HG03103 (cell line): ENCODE results near the gene APOBEC3A.
A peak's percentile ranks its signal among the peaks of the same experiment; 100 is the strongest.

ENCODE experiments used
- ATAC-seq: cut with Tn5 transposase; IDR thresholded peaks from one replicate; pipeline ENCODE4 v1.9.1; 2021; ENCODE audit warnings: low read depth; ENCODE audit not compliant: unreplicated experiment

The APOBEC3A gene

GRCh38 chr22:38957046-38957770 is at the start of gene APOBEC3A:
Gene APOBEC3A, plus strand, starts transcription at chr22:38957609. Its CDS starts 83 bp downstream, at chr22:38957692.
- no peak for ATAC-seq

GRCh38 chr22:38907767-38908166 is 49.6 kb upstream of the APOBEC3A start:
- ATAC-seq: no peak

GRCh38 chr22:38911434-38911833 is 46.0 kb upstream of the APOBEC3A start:
- ATAC-seq: no peak

- no peak for ATAC-seq
These were observed 37.7 kb upstream of the APOBEC3A start for GRCh38 chr22:38919631-38920190.

- no peak for ATAC-seq
These were observed 36.3 kb upstream of the APOBEC3A start for GRCh38 chr22:38921120-38921519.

GRCh38 chr22:38921806-38922205 is 35.6 kb upstream of the APOBEC3A start:
- ATAC-seq: no peak

GRCh38 chr22:38923463-38924346 is 33.7 kb upstream of the APOBEC3A start:
- ATAC-seq: no peak

- no peak for ATAC-seq
These were observed 33.0 kb upstream of the APOBEC3A start for GRCh38 chr22:38924347-38924952.

GRCh38 chr22:38925571-38926041 is 31.8 kb upstream of the APOBEC3A start:
- no peak for ATAC-seq

GRCh38 chr22:38927033-38927781 is 30.2 kb upstream of the APOBEC3A start:
- ATAC-seq: no peak

GRCh38 chr22:38930512-38930911 is 26.9 kb upstream of the APOBEC3A start:
- ATAC-seq: no peak

GRCh38 chr22:38935023-38935422 is 22.4 kb upstream of the APOBEC3A start:
- ATAC-seq: no peak

GRCh38 chr22:38935616-38936015 is 21.8 kb upstream of the APOBEC3A start:
- no peak for ATAC-seq

GRCh38 chr22:38936562-38936961 is 20.8 kb upstream of the APOBEC3A start:
- ATAC-seq: no peak

- no peak for ATAC-seq
These were observed 20.4 kb upstream of the APOBEC3A start for GRCh38 chr22:38937036-38937435.

- ATAC-seq: no peak
These were observed 19.9 kb upstream of the APOBEC3A start for GRCh38 chr22:38937541-38937940.

GRCh38 chr22:38938221-38938620 is 19.2 kb upstream of the APOBEC3A start:
- no peak for ATAC-seq

- no peak for ATAC-seq
These were observed 18.5 kb upstream of the APOBEC3A start for GRCh38 chr22:38938925-38939324.

GRCh38 chr22:38940811-38941384 is 16.5 kb upstream of the APOBEC3A start:
- no peak for ATAC-seq

- peak; percentile 58 for ATAC-seq
These were observed 15.9 kb upstream of the APOBEC3A start for GRCh38 chr22:38941488-38941987.
